GM18868 (cell line): ENCODE results near the gene NEDD4L.
"Not testable (repeated sequence)": the region's sequence is repeated elsewhere in the genome, so short reads cannot be mapped to it uniquely, and the experiment has no call there.

Experiments used
- ATAC-seq: cut with Tn5 transposase; IDR thresholded peaks from one replicate; pipeline ENCODE4 v1.9.1; 2021; ENCODE audit warnings: mild to moderate bottlenecking, moderate library complexity; ENCODE audit not compliant: unreplicated experiment

The NEDD4L gene

DNA sequence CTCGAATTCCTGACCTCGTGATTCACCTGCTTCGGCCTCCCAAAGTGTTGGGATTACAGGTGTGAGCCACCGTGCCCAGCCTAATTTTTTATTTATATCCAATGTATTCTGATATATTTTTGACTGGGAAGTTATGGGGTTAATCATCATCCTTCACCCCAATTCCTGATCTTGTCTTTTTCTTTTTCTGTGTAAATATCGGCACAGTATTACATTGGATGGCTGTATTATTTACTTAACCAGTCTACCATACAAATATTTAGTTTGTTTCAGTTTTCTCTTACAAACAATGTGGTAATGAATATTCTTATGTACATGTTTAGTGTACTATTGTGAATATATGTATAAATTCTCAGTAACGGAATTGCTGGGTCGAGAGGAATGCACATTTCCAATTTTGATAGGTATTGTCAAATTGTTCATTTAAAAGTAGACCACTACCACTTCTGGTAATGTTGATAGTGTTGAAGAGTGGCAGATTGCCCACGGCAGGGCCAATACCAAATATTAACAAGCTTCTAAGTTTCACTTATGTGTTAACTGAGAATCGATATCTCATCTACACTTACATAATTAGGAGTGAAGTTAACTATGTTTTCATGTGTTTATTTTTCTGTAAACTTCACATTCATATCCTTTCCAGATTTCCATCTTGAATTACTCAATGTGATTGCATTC, 388.2 kb downstream of the NEDD4L start:
- ATAC-seq: no peak

GRCh38 chr18:58435221-58436005, 391.4 kb downstream of the NEDD4L start:
- ATAC-seq: not testable (repeated sequence)

DNA sequence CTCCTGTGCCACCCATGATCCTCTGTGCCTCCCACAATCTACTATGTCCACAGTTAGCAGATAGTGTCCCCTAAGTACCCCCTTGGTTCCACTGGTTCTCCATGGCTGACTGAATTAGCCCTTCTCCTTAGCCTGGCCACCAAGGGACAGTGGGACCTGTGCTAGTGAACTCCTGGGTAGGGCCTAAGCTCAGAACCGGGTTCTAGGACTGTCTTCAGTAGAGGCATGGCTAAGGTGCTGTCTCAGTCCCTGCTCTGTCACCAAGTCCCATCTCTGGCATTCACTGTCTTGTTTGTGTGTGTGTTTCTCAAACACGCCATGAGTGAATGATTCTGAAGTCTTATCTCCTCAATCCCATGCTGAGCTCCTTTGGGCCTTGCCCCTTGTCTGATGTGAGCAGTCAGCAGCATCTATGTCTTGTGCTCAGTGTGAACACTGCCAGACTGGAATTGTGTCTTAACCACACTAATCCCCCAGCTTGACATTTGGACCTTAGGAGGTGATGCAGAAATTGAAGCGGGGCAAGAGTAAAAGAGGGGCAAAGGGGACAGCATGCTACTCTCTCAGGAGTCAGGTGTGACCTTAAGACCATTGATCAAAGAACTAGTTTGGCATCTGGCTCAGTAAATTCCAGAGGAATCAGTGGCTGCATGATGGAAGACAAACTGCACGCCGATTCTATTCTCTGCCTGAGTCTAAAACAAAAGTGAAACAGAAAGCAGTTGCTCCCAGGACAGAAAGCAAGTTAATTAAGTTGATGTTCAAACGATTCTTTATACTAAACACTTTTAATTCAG, 394.3 kb downstream of the NEDD4L start:
- ATAC-seq: no peak

- no peak for ATAC-seq
Measured at GRCh38 chr18:58438958-58439300, 394.9 kb downstream of the NEDD4L start.

DNA sequence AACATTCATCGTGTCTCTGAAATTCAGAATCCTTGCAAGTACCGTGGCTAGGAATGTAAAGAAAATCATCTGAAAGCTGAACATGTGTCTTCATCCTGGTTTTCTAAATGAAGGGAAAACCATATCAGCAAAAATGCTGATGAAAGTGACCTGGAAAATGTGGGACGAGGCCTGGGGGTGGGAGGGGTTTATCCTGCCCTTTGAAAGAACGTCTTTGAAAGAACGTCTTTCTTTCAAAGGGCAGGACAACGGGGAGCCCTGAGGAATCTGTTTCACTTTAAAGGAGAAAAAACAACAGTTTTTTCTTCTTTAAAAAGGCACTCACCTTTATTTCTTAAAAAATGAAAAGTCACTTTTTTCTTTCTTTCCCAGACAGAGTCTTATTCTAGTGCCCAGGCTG, 399.6 kb downstream of the NEDD4L start:
- no peak for ATAC-seq

GRCh38 chr18:58446391-58447060, 402.5 kb downstream of the NEDD4L start:
- no peak for ATAC-seq

DNA sequence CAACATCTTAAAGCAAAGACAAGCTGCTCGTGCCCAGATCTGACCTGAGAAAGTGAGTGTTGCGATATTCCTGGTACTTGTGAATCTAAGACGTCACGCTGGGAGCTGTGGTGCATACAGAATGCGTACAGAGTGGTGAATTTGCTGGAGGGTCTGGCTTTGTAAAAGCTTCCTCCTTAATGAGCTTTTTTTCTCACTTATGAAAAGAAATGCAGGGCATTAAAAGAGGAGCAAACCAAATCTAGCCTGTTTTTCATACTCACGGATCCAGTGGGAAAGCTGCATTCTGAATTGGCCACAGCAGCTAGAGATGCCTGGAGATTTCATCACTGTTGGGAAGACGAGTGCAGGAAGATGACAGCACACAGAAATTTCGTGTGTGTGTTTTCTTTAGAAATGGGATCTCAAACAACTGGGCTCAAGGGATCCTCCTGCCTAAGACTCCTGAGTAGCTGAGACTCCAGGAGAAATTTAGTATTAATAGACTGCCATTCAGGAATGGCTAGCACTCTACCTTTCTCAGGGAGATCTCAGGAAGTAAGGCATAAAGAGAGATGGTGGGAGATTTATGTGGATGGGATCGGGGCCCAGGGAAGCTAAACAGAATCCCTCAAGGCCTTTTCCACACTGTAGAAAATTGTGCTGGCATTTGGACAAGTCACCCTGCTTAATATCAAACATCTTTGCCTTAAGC, 403.5 kb downstream of the NEDD4L start:
- no peak for ATAC-seq

DNA sequence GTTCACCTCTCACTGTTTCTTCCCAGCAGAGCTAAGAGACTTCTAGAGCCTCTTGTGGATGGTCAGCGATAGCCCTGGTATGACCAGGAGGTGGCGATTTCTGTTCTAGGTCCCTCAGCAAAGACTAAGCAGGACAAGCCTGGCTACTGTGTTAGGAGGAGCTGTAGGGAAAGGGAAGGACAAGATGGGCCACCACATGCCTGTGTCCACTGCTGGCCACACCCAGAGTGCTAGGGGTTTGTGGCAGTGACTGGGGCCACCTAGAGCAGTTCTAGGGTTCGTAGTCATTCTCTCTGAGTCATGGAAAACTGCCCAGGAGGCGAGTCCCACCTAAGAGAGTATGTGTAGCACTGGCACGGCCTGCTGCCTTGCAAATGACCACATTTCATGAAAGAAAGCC, 405.4 kb downstream of the NEDD4L start:
- ATAC-seq: no peak
